ENCODE measurements around the gene NOS1AP. TPM values are rescaled to one million over a fixed set of nuclear protein-coding genes. Genes with fewer than 3 reads are reported as not detected.

NOS1AP gene
- polyA plus RNA-seq, 1 of the 3 experiments (the other 2 are of a cell fraction): 0.03 TPM

DNA sequence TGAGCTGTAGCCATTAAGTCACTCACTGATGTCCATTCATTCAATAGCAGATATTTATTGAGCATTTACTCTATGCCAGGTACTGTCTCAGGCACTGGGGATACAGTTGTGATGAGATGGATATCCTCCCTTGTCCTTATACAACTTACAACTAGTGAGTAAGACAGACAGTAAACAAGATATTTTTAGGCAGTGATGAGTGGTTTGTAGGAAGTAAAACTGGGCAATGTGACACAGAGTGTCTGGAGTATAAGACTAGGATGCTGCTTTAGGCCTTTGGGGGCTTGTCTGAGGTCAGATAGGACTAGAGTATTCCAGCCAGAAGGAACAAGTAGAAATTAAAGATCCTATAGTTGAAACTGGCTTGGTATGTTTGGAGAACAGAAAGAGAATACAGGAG is 41.4 kb downstream of the NOS1AP start:
- Histone ChIP-seq H4K20me1 (ENCODE audit: insufficient read depth) (no peaks in the 10 kb centered on the region), H3K9me3 (no peaks in the 10 kb centered on the region), H3K27ac (ENCODE audit: low read depth in 2 of 2, low read length in 1 of 2) (no peak overlapping the region), H3F3A (replicated peaks; ENCODE audit: insufficient read depth) (no peaks in the 10 kb centered on the region), H3K79me2 (ENCODE audit: insufficient read depth) (no peaks in the 10 kb centered on the region), H3K36me3 (replicated peaks in 1 of 2; ENCODE audit: control insufficient read depth in 1 of 2, insufficient read depth in 2 of 2, low read length in 1 of 2) (no peaks in the 10 kb centered on the region), H3K4me3 (ENCODE audit: low read depth in 2 of 2, low read length in 1 of 2) (no peak overlapping the region), H3K9ac (no peak overlapping the region), H3K27me3 (ENCODE audit: insufficient read depth) (no peaks in the 10 kb centered on the region; the same call in 1 of the 2 replicates), H3K9me2 (no peaks in the 10 kb centered on the region), H2AFZ (ENCODE audit: low read depth) (no peak overlapping the region), H3K4me1 (ENCODE audit: control insufficient read depth in 1 of 2, insufficient read depth in 2 of 2, low read depth in 1 of 2, low read length in 1 of 2) (peaks cover 0 to under 1% of the 10 kb centered on the region in 2 experiments; a peak in 1 of 4 replicates), H3K4me2 (no peak overlapping the region)
- ChIA-PET POLR2A (no interaction called here), CTCF (no interaction called here)
- no peak for TF ChIP-seq MXI1 (IDR thresholded peaks at IDR 0.05; ENCODE audit: low read depth, low read length)
- no peak for TF ChIP-seq FOSL2 (IDR thresholded peaks at IDR 0.05; ENCODE audit: borderline replicate concordance, low read depth)
- TF ChIP-seq, protein P1, sequence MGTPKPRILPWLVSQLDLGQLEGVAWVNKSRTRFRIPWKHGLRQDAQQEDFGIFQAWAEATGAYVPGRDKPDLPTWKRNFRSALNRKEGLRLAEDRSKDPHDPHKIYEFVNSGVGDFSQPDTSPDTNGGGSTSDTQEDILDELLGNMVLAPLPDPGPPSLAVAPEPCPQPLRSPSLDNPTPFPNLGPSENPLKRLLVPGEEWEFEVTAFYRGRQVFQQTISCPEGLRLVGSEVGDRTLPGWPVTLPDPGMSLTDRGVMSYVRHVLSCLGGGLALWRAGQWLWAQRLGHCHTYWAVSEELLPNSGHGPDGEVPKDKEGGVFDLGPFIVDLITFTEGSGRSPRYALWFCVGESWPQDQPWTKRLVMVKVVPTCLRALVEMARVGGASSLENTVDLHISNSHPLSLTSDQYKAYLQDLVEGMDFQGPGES (IDR thresholded peaks at IDR 0.05; ENCODE audit: low read depth, low read length): no peak
- no peak for TF ChIP-seq FOXJ3 (CRISPR knock-in tag; IDR thresholded peaks at IDR 0.05)
- no peak for TF ChIP-seq JUND (IDR thresholded peaks at IDR 0.05)
- TF ChIP-seq FOXM1 (IDR thresholded peaks at IDR 0.05; ENCODE audit: low read depth): no peak
- TF ChIP-seq TCF12 (IDR thresholded peaks at IDR 0.05): no peak
- TF ChIP-seq SIN3A (IDR thresholded peaks at IDR 0.05; ENCODE audit: borderline replicate concordance, low read depth, low read length): no peak
- no peak for TF ChIP-seq GABPA (IDR thresholded peaks at IDR 0.05; ENCODE audit: low read depth)
- TF ChIP-seq, protein P2, sequence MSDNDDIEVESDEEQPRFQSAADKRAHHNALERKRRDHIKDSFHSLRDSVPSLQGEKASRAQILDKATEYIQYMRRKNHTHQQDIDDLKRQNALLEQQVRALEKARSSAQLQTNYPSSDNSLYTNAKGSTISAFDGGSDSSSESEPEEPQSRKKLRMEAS (IDR thresholded peaks at IDR 0.05; ENCODE audit: low read depth): no peak
- TF ChIP-seq POLR2AphosphoS5 (IDR thresholded peaks at IDR 0.05; ENCODE audit: low read depth, low read length): no peak
- no peak for TF ChIP-seq RFX5 (IDR thresholded peaks at IDR 0.05; ENCODE audit: low read length)
- DNase-seq: no peak

DNA sequence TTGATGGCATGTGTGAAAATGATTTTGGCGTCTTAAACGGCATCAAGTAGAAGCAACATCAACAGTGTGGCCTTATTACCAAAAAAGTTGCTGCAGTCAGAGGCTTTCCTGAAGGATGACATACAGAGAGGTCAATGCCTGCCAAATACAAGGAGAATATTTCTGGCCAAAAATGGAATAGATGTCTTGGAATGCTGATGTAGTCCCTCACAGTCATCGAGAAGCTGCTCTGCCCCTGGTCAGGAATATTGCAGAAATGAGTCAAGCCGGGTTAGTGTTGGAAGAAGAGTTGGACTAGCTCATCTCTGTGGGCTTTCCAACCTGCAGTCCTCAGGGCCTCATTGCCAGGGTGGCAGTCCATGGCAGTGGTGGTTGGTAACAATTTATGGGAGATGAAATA is 42.1 kb downstream of the NOS1AP start:
- H4K20me1 ChIP-seq (ENCODE audit: insufficient read depth): no peaks in the 10 kb centered on the region
- no peak overlapping the region for H3K9ac ChIP-seq
- CTCF ChIA-PET: no interaction called here
- no peak overlapping the region for H3K4me2 ChIP-seq
- POLR2A ChIA-PET: no interaction called here
- no peaks in the 10 kb centered on the region for H3K79me2 ChIP-seq (ENCODE audit: insufficient read depth)
- H3K9me3 ChIP-seq: no peaks in the 10 kb centered on the region
- no peak overlapping the region for H2AFZ ChIP-seq (ENCODE audit: low read depth)
- TF ChIP-seq GABPA (IDR thresholded peaks at IDR 0.05; ENCODE audit: low read depth) (no peak), POLR2AphosphoS5 (IDR thresholded peaks at IDR 0.05; ENCODE audit: low read depth, low read length) (no peak), EP300 (IDR thresholded peaks at IDR 0.05; ENCODE audit: borderline replicate concordance in 1 of 2, low read depth in 1 of 2, low read length in 1 of 2) (no peak), TAF1 (IDR thresholded peaks at IDR 0.05; ENCODE audit: borderline replicate concordance, low read depth, low read length) (no peak)
- H3K27me3 ChIP-seq (ENCODE audit: insufficient read depth): no peaks in the 10 kb centered on the region; the same call in 1 of the 2 replicates
- no peak overlapping the region for H3K27ac ChIP-seq (ENCODE audit: low read depth in 2 of 2, low read length in 1 of 2)
- WGBS (ENCODE audit: low lambda C conversion rate): 44% methylated on average over 4 of the region's 4 CpGs
- DNase-seq: no peak
- H3F3A ChIP-seq (replicated peaks; ENCODE audit: insufficient read depth): no peaks in the 10 kb centered on the region
- no peaks in the 10 kb centered on the region for H3K9me2 ChIP-seq
- H3K4me1 ChIP-seq (ENCODE audit: control insufficient read depth in 1 of 2, insufficient read depth in 2 of 2, low read depth in 1 of 2, low read length in 1 of 2): peaks cover 0 to 7% of the 10 kb centered on the region in 2 experiments; a peak in 2 of 4 replicates
- no peak overlapping the region for H3K4me3 ChIP-seq (ENCODE audit: low read depth in 2 of 2, low read length in 1 of 2)
- no peaks in the 10 kb centered on the region for H3K36me3 ChIP-seq (replicated peaks in 1 of 2; ENCODE audit: control insufficient read depth in 1 of 2, insufficient read depth in 2 of 2, low read length in 1 of 2)

All from SK-N-SH (cell line).